Astrocyte of the spinal cord (primary cell): ENCODE results near the gene TFIP11.

Source experiments
- DNase-seq: peaks from one replicate; pipeline ENCODE4 v3.0.0; 2011; ENCODE audit warnings: low read depth, low spot score
- H3K4me3 ChIP-seq: 2 replicates; pipeline ENCODE4 v1.5.1; 2011; ENCODE audit warnings: low read depth, mild to moderate bottlenecking, low read length, moderate library complexity
- in situ Hi-C: cut with HindIII; loops from 2 replicates; pipeline ENCODE4 v1.10.0; 2017; ENCODE audit warnings: low sequenced_read_pairs
- TF ChIP-seq, protein P1 (sequence below): IDR thresholded peaks from 2 replicates; pipeline ENCODE4 v1.5.1; 2012; ENCODE audit warnings: low read depth, mild to moderate bottlenecking, low read length, inconsistent platforms

Gene TFIP11

DNA sequence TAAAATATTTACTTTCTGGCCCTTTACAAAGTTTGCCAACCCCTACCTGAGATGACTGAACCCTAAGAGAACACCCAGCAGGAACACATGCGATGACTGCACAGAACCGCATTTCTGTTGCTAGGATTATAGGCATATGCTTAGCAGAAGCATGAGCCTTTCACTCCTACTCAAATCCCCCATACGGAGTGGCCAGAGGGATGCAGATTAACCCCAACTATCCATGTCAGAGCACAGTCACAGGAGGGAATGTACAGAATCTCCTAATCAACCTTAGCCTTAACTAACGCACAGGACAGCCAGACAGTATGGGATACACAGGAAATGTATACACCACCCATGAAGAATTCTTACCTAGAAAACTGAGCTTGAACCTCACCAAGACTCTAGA, 34.9 kb downstream of the TFIP11 start:
- in situ Hi-C loops, result no loop called here
- DNase-seq, result no peak
- no peak overlapping the region for H3K4me3 ChIP-seq
- TF ChIP-seq, protein P1, sequence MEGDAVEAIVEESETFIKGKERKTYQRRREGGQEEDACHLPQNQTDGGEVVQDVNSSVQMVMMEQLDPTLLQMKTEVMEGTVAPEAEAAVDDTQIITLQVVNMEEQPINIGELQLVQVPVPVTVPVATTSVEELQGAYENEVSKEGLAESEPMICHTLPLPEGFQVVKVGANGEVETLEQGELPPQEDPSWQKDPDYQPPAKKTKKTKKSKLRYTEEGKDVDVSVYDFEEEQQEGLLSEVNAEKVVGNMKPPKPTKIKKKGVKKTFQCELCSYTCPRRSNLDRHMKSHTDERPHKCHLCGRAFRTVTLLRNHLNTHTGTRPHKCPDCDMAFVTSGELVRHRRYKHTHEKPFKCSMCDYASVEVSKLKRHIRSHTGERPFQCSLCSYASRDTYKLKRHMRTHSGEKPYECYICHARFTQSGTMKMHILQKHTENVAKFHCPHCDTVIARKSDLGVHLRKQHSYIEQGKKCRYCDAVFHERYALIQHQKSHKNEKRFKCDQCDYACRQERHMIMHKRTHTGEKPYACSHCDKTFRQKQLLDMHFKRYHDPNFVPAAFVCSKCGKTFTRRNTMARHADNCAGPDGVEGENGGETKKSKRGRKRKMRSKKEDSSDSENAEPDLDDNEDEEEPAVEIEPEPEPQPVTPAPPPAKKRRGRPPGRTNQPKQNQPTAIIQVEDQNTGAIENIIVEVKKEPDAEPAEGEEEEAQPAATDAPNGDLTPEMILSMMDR, result no peak

DNA sequence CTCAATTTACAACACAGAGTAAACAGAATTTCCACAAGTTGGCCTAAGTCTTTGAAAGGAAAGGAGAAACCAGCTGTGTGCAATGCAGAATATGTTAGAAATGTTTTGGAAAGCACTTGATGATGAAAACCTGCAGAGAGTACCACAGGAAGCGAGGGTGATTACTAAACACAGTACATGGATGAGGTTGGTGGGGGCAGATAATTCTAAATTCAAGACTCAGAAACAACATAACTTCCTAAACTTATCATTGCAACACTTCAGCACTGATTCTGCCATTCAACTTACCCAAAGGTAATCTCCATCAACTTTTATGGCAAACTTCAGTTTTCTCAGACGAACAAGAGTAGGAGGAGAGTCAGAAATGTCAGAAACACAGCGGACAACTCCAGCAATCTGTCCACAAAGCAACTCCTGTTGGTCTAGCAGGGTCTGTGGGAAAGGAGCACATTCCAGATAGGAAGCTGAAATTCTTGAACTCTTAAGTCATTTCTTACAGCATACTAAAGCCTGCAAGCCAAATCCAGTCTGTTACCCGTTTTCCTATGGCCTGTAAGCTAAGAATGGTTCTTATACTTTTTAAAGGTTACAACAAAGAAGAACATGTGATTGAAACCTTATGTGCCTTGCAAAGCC, 35.5 kb downstream of the TFIP11 start:
- in situ Hi-C loops, result no loop called here
- H3K4me3 ChIP-seq, result no peak overlapping the region
- DNase-seq, result peak; percentile 73
- TF ChIP-seq, protein P1, result no peak

DNA sequence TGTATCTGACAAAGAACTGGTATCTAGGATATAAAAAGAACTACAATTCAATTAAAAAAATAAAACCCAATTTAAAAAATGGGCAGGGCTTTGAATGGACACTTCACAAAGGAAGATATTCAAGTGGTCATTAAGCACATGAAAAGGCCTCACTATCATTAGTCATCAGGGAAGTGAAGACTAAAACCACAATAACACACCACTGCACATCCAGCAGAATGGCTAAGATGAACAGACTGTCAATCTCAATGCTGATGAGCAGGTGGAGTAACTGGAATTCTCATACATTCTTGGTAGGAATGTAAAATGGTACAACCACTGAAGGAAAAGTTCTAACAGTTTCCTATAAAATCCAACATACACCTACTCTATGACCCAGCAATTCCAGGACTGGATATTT, 37.6 kb downstream of the TFIP11 start:
- in situ Hi-C loops, result no loop called here
- H3K4me3 ChIP-seq, result no peak overlapping the region
- peak; percentile 5 for DNase-seq
- TF ChIP-seq, protein P1, result no peak

DNA sequence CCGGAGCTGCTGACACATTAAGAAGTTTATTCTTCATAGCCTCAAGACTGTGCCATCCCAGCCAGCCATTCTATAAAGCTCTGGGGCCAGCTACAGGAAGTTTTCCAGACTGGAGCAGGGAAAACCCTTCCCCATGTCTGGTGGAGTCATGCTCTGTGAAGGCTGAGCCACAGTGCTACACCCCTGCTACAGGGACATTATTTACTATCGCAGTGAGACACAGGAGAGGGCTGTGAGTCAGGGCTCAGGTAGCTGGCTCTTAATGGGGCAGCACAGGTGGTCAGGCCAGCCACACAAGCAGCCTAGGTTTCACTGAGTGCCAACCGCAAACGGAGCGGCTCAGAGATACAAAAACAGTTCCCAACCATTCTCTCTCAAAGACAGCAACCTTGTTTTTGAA, 40.8 kb downstream of the TFIP11 start:
- in situ Hi-C loops, result no loop called here
- H3K4me3 ChIP-seq, result no peak overlapping the region
- DNase-seq, result peak; percentile 79
- TF ChIP-seq, protein P1, result no peak

DNA sequence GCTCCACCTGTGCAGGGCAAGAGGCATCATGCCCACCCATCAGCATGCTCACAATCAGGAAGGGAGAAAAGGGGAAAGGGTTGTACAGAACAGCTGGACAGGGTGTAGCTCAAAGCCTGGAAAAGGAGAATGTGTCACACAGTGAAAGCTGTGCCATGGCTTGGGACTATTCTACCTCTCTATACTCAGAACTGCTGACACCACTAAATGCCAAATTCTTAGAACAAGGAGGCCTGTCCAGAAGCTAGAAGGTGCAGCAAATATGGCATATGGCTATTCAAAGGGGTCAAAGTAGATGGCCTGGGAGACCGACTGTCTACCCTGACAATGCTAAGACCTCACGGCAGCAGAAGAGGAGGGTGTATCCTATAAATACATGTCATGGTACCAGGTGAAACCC, 41.5 kb downstream of the TFIP11 start:
- TF ChIP-seq, protein P1, result no peak
- in situ Hi-C loops, result no loop called here
- H3K4me3 ChIP-seq, result no peak overlapping the region
- DNase-seq, result no peak

DNA sequence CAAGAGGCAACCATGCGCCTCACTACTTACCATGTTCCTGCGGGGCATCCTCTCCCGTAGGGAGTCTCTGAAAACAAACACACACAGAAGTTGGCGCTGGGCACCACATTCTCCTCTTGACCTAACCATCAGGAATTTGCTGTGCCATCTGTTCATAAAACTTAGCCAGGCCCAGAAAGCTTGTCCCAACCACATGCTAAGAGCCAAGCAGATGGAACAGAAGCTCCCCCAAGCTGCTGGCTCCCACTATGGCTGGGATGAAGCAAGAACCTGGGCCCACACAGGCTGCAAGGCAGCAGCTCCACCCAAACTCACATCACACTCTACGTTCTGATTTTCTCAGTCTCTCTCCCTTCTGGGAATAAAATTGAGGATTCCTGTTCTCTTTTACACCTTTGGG, 46.1 kb downstream of the TFIP11 start:
- in situ Hi-C loops, result no loop called here
- no peak overlapping the region for H3K4me3 ChIP-seq
- DNase-seq, result no peak
- TF ChIP-seq, protein P1, result no peak
